Ishikawa (cell line): Measurements from ENCODE around the gene SELPLG.

Source experiments
- CEBPB ChIP-seq: IDR thresholded peaks from 2 replicates; pipeline ENCODE4 v1.6.1; 2012
- CREB1 ChIP-seq: IDR thresholded peaks from 2 replicates; pipeline ENCODE4 v1.6.1; 2012; ENCODE audit warnings: low read depth
- EGR1 ChIP-seq: IDR thresholded peaks from 2 replicates; pipeline ENCODE4 v1.6.1; 2012
- EP300 ChIP-seq: IDR thresholded peaks from 2 replicates; pipeline ENCODE4 v1.6.1; 2012; ENCODE audit warnings: borderline replicate concordance
- FOXM1 ChIP-seq: IDR thresholded peaks from 2 replicates; pipeline ENCODE4 v1.6.1; 2012; ENCODE audit warnings: low read depth, borderline replicate concordance
- NFIC ChIP-seq: IDR thresholded peaks from 2 replicates; pipeline ENCODE4 v1.6.1; 2012
- RAD21 ChIP-seq: IDR thresholded peaks from 2 replicates; pipeline ENCODE4 v1.6.1; 2012; ENCODE audit warnings: low read depth
- REST ChIP-seq: IDR thresholded peaks from 2 replicates; pipeline ENCODE4 v1.6.1; 2012; ENCODE audit warnings: low read depth, mild to moderate bottlenecking
- TAF1 ChIP-seq: IDR thresholded peaks from 2 replicates; pipeline ENCODE4 v1.6.1; 2012; ENCODE audit warnings: low read depth, mild to moderate bottlenecking
- TCF12 ChIP-seq: IDR thresholded peaks from 2 replicates; pipeline ENCODE4 v1.6.1; 2012; ENCODE audit warnings: low read depth
- TEAD4 ChIP-seq: IDR thresholded peaks from 2 replicates; pipeline ENCODE4 v1.6.1; 2012
- YY1 ChIP-seq: IDR thresholded peaks from 2 replicates; pipeline ENCODE4 v1.6.1; 2012; ENCODE audit warnings: low read depth
- ZBTB7A ChIP-seq: IDR thresholded peaks from 2 replicates; pipeline ENCODE4 v1.6.1; 2012; ENCODE audit warnings: low read depth
- TF ChIP-seq, protein P1 (sequence below): IDR thresholded peaks from 2 replicates; pipeline ENCODE4 v1.6.1; 2012
- TF ChIP-seq, protein P2 (sequence below): IDR thresholded peaks from 2 replicates; pipeline ENCODE4 v1.6.1; 2012

The SELPLG gene

GRCh38 chr12:108633534-108634248 is at the start of gene SELPLG:
Gene SELPLG, minus strand, starts transcription at chr12:108633894. Its CDS starts 9,587 bp downstream, at chr12:108624307.
- TF ChIP-seq, protein P1, sequence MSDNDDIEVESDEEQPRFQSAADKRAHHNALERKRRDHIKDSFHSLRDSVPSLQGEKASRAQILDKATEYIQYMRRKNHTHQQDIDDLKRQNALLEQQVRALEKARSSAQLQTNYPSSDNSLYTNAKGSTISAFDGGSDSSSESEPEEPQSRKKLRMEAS: 0 out of 2 replicates have a peak, but pooled peaks have one; percentile 27
- no peak for TF ChIP-seq TCF12

- TF ChIP-seq, protein P1: no peak
- TF ChIP-seq TEAD4: no peak
- TF ChIP-seq RAD21: no peak
- no peak for TF ChIP-seq EGR1
- TF ChIP-seq FOXM1: no peak
- no peak for TF ChIP-seq ZBTB7A
- TF ChIP-seq REST: no peak
- TF ChIP-seq, protein P2, sequence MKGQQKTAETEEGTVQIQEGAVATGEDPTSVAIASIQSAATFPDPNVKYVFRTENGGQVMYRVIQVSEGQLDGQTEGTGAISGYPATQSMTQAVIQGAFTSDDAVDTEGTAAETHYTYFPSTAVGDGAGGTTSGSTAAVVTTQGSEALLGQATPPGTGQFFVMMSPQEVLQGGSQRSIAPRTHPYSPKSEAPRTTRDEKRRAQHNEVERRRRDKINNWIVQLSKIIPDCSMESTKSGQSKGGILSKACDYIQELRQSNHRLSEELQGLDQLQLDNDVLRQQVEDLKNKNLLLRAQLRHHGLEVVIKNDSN: no peak
- no peak for TF ChIP-seq YY1
- TF ChIP-seq TAF1: no peak
- no peak for TF ChIP-seq NFIC
Measured at GRCh38 chr12:108681317-108681716, 47.6 kb upstream of the SELPLG start.

GRCh38 chr12:108679106-108679681 is 45.5 kb upstream of the SELPLG start:
- no peak for TF ChIP-seq TAF1
- TF ChIP-seq YY1: no peak
- TF ChIP-seq, protein P2: no peak
- TF ChIP-seq CREB1: no peak
- TF ChIP-seq EGR1: no peak
- TF ChIP-seq NFIC: no peak
- TF ChIP-seq EP300: no peak
- TF ChIP-seq, protein P1: no peak
- no peak for TF ChIP-seq TEAD4

- TF ChIP-seq TEAD4: no peak
- TF ChIP-seq NFIC: no peak
- no peak for TF ChIP-seq CREB1
- TF ChIP-seq REST: no peak
- TF ChIP-seq FOXM1: no peak
- no peak for TF ChIP-seq EP300
- TF ChIP-seq, protein P2: no peak
- no peak for TF ChIP-seq CEBPB
- no peak for TF ChIP-seq YY1
- no peak for TF ChIP-seq RAD21
- no peak for TF ChIP-seq ZBTB7A
- no peak for TF ChIP-seq TCF12
- TF ChIP-seq TAF1: no peak
- TF ChIP-seq, protein P1: no peak
- TF ChIP-seq EGR1: no peak
Measured at GRCh38 chr12:108678104-108678730, 44.5 kb upstream of the SELPLG start.

GRCh38 chr12:108677381-108677780 is 43.7 kb upstream of the SELPLG start:
- no peak for TF ChIP-seq REST
- TF ChIP-seq EGR1: no peak
- TF ChIP-seq TAF1: no peak
- no peak for TF ChIP-seq TEAD4
- TF ChIP-seq CREB1: no peak
- TF ChIP-seq RAD21: no peak
- TF ChIP-seq, protein P1: no peak
- no peak for TF ChIP-seq CEBPB
- TF ChIP-seq EP300: no peak
- TF ChIP-seq TCF12: no peak
- TF ChIP-seq YY1: no peak
